Ureter (tissue), 1 donor: Measurements from ENCODE around the gene TMEM80. TPM values are rescaled to one million over a fixed set of nuclear protein-coding genes. Genes with fewer than 3 reads are reported as not detected.

Source experiments
- DNase-seq: peaks from one replicate; pipeline ENCODE4 v3.0.0-alpha.2; 2020; ENCODE audit warnings: low spot score
- total RNA-seq: library from RNA; stranded (reverse); gene quantifications from one replicate; pipeline ENCODE4 v1.2.4, GENCODE V29; 2023
- donor health status: DM: yes; HTN: yes; CAD: no.

TMEM80 gene
- total RNA-seq, 1 donor from 2014 or later, result 32.5 TPM

- no peak for DNase-seq
Measured at GRCh38 chr11:699116-699508, 3.5 kb downstream of the TMEM80 start.

- no peak for DNase-seq
Measured at GRCh38 chr11:699753-700152, 4.1 kb downstream of the TMEM80 start.

- no peak for DNase-seq
Measured at GRCh38 chr11:701741-702461, 6.3 kb downstream of the TMEM80 start.

DNA sequence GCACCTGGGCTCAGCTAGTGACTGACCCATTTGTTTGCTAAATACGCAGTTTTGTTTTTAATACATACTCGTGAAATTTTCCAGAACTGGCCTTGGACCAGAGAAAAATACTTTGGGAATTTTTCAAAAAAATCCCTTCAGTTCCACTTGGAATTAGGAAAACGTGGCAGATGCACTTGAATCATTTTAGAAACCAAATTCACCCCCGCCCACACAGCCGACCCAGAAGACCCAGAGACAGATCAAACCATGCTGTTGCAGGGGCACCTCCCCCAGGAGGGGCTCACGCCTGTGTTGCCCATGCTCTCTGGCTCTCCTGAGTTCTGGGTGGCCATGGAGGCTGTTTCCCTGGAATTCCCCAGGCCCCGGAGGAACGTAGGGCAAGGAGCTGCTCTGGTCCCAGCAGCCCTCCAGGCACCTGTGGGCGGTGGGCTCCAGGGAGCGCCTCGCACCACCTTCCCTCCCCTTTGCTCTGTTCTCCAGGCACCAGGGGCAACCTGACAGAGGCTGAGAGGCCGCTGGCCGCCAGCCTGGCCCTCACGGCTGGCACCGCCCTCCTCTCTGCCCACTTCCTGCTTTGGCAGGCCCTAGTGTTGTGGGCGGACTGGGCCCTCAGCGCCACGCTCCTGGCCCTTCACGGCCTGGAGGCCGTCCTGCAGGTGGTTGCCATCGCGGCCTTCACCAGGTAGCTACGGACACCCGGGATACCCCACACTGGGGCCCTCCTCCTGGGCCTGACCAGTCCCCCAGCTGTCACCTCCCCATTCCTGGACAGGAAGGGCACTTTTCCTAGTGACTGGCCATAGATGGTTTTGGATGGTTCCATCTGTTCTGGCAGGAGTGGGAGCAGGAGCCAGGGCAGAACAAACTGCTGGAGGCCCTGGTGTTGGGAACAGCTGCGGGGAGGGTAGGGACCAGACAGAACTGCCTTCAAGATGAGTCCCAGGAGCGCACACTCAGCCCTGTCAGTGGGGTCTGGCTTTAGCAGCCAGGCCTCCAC is 7.1 kb downstream of the TMEM80 start:
- peak; percentile 53 for DNase-seq

DNA sequence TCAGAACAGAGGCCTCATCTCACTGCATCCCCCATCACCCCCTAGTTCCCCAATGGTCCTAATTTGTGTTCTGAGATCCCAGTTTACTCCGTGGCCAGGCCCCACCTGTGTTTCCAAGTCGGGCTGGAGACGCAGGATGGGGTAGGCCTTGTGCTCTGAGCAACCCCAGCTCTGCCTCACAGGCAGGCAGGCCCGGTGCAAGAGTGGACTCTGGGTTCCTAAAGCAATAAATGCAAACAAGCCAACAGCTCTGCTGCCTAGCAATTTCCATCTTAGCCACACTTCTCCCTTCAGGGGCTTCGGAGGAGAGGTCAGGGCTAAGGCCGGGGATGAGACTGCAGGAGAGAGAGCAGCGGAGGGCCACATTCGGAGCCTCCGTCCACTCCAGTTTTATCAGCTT is 7.9 kb downstream of the TMEM80 start:
- no peak for DNase-seq

- DNase-seq, result no peak
Measured at GRCh38 chr11:704228-704674, 8.6 kb downstream of the TMEM80 start.

GRCh38 chr11:704781-705645 is 9.4 kb downstream of the TMEM80 start:
- DNase-seq, result peak; percentile 82

- DNase-seq, result peak; percentile 82
Measured at GRCh38 chr11:705646-706438, 10.2 kb downstream of the TMEM80 start, which contains the start of gene EPS8L2. Gene EPS8L2, plus strand, starts transcription at chr11:706231. Its CDS starts 3,177 bp downstream, at chr11:709408.

GRCh38 chr11:706439-706956 is 10.9 kb downstream of the TMEM80 start:
- no peak for DNase-seq

DNA sequence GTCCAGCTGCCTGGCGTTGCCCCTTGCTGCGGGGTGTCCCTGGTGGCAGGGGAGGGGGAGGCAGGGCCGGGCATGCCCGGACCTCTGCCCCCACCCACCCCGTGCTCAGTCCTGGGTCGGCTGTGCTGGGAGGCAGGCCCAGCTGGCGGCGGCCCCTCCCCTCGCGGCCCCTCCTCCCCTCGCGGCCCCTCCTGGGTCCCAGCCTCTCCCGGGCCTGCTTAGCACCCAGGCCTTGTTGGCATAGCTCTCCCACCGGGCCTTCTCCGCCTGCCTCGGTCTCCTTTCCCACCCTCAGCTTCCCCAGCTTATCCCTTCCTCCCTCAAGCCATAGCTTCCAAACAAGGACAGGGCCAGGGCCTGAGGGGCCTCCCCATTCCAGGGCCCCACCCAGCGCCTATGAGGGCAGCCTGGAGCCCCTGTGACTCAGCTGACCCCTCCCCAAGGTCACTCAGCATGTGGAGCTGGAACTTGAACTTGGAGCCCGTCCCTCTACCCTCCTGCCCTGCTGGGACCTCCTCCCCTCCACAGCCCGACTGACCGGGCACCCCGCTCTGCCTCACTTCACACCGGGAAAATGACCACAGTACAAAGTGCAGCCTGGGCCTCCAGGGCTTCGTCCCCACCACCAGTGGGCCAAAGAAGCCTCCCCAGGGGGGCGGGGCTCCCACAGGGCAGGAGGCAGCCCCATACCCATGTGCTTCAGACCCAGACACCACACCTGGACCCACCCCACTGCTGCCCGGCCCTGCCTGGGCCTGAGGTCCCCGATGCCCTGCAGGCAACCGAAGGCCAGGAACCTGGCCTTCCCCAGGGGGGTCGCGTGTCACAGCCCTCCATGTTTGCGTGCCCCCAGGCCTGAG is 11.6 kb downstream of the TMEM80 start:
- no peak for DNase-seq

DNA sequence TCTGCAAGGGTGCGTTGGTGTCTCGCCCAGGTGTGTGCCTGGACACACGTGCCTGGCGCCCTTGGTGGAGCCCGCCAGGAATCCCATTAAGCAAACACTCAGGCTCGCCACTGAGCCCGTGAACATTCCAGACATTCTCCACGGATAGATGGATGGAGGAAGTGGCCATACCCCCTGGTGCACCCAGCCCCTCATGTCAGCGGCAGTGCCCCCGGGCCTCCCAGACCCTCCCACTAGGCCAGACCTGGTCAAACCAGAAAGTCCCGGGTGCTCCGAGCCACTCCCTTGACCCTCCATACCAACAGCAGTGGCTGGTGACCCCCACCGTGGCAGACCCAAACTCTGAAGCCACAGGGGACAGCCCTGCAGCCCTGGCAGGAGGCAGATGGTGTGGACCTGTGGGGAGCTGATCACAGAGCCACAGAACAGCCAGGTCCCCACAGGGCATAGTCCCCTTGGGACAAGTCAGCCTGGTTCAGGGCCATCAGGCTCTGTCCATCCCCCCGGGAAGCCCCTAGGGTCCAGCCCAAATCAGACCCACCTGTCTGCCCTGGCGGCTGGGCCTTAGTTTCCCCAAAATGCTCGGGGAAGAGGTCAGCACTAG is 12.3 kb downstream of the TMEM80 start:
- DNase-seq, result no peak

DNA sequence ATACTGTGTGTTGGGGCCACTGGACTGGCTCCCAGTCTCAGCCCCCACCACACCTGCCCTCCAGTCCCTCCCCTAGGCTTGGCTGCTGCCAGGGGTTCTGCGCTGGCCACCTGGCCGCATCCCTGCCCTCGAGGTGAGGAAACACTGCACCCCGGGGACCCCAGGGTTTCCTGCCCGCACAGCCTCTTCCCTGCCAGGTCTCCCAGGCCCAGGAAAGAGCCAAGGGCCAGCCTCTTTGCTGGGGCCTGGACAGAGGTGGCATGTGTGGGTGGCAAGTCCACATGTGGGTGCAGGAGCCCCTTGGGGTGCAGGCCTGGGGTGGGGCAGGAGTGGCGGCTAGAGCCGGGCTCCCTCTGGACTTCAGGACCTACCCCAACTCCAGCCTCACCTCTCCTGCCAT is 12.9 kb downstream of the TMEM80 start:
- DNase-seq, result no peak

GRCh38 chr11:709109-709997 is 13.7 kb downstream of the TMEM80 start:
- no peak for DNase-seq

DNA sequence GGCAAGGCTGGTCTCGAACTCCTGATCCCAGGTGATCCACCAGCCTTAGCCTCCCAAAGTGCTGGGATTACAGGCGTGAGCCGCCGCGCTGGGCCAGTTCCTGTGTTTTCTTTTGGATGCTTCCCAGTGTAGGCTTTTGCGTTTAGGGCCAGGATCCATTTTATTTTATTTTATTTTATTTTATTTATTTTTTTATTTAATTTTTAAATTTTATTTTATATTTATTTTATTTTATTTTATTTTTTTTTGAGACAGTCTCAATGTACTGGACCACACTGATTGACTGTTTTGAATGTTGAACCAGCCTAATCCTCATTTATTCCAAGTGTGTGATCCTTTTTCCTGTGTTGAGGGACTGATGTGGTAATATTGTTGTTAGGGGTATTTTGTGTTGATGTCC is 18.8 kb downstream of the TMEM80 start:
- no peak for DNase-seq

- DNase-seq, result no peak
Measured at GRCh38 chr11:719214-720016, 23.8 kb downstream of the TMEM80 start.

DNA sequence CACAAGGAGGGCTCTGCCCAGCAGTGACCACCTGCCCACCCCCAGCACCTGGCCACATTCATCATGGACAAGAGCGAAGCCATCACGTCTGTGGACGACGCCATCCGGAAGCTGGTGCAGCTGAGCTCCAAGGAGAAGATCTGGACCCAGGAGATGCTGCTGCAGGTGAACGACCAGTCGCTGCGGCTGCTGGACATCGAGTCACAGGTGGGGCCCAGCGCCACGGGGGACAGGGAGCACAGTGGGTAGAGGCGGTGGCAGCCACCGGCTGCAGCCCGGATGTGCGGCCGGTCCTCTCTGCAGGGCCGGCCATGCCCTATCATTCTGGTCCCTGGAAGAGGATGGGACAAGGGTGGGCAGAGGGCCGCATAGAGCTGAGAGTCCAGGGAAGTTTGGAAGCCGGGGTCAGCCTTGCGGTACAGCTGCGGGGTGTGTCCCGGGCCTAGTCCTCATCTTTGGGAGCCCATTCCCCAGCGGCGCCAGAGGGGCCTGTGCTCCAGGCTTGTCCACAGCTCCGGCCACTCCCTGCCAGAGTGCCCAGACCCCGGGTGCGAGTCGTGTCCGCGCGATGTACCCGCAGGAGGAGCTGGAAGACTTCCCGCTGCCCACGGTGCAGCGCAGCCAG is 24.5 kb downstream of the TMEM80 start:
- no peak for DNase-seq
